GM18951 (cell line): ENCODE data around the gene FAM9B.
"Not testable (repeated sequence)": the region's sequence is repeated elsewhere in the genome, so short reads cannot be mapped to it uniquely, and the experiment has no call there.

ENCODE experiments used
- POLR2A ChIP-seq: IDR thresholded peaks from 4 replicates; pipeline ENCODE4 v1.6.1; 2011; ENCODE audit warnings: mild to moderate bottlenecking; ENCODE audit not compliant: insufficient read length, insufficient read depth; ENCODE audit errors: extremely low read depth
- in situ Hi-C: fragments of 300-500 bp; cut with MboI; formaldehyde crosslinking; loops from one replicate; pipeline ENCODE4 v1.12.0; 2022; ENCODE audit warnings: low sequenced_read_pairs, mixed read lengths, inconsistent platforms; ENCODE audit not compliant: unreplicated experiment

The FAM9B gene

GRCh38 chrX:9033179-9033578, 748 bp downstream of the FAM9B start:
- in situ Hi-C loops = no loop called here
- TF ChIP-seq POLR2A = no peak

- in situ Hi-C loops = no loop called here
- no peak for TF ChIP-seq POLR2A
Observed at GRCh38 chrX:9023293-9023692, 10.6 kb downstream of the FAM9B start.

GRCh38 chrX:9019151-9019550, 14.8 kb downstream of the FAM9B start:
- TF ChIP-seq POLR2A = no peak
- in situ Hi-C loops = no loop called here

GRCh38 chrX:9018332-9018731, 15.6 kb downstream of the FAM9B start:
- in situ Hi-C loops = not testable (repeated sequence)

- TF ChIP-seq POLR2A = no peak
- in situ Hi-C loops = no loop called here
Observed at GRCh38 chrX:9003041-9003440, 30.9 kb downstream of the FAM9B start.

GRCh38 chrX:8988446-8988845, 45.5 kb downstream of the FAM9B start:
- in situ Hi-C loops = no loop called here
- no peak for TF ChIP-seq POLR2A

- TF ChIP-seq POLR2A = no peak
- in situ Hi-C loops = no loop called here
Observed at GRCh38 chrX:8987672-8988250, 46.2 kb downstream of the FAM9B start.

- in situ Hi-C loops = no loop called here
- no peak for TF ChIP-seq POLR2A
Observed at GRCh38 chrX:8984231-8984630, 49.7 kb downstream of the FAM9B start.

- in situ Hi-C loops = no loop called here
- no peak for TF ChIP-seq POLR2A
Observed at GRCh38 chrX:8981723-8982122, 52.2 kb downstream of the FAM9B start.

- in situ Hi-C loops = no loop called here
- no peak for TF ChIP-seq POLR2A
Observed at GRCh38 chrX:8980756-8981155, 53.2 kb downstream of the FAM9B start.
